Measurements from ENCODE around the gene TRAPPC4. TPM values are rescaled to one million over a fixed set of nuclear protein-coding genes. Genes with fewer than 3 reads are reported as not detected.
"Not testable (repeated sequence)": the region's sequence is repeated elsewhere in the genome, so short reads cannot be mapped to it uniquely, and the experiment has no call there.

Gene TRAPPC4
- total and polyA plus RNA-seq, 3 donors from 2014 or later, result 81.4 to 116 (median 108) TPM

DNA sequence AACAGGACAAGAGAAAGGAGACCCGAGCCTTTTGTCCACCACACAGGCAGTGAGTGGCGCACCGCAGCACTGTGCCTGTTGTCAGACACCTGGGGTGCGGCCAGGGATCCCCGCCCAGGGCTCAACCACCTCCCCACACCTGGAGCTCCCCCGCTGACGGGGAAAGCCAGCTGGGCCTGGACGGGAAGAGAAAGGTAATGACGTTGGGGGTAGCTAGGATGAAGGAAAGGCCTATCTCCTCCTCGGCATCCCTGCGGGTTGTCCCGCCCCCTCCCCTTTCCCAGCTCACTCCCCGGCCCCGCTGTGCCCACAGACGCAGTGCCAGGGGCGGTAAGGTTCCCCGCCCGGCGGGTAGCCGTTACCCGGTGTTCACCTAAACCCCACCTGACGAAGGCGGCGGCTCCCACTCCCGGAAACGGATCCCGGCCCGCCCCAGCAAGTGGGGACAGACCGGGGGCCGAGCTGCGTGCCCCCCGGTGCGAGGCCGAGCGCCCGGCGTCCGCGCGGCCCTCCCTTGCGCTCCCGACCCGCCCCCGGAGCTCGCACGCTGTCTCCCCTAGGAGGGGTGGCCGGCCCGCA lies 37.9 kb downstream of the TRAPPC4 start:
- Histone ChIP-seq H3K36me3 (ENCODE audit: low read depth, missing control alignments) (no peaks in the 10 kb centered on the region), H3K4me1 (peaks cover 12% of the 10 kb centered on the region), H3K4me3 (peak overlapping the region; percentile 90 to 96), H3K27me3 (no peaks in the 10 kb centered on the region), H3K27ac (peak overlapping the region; percentile 63 to 83), H3K9me3 (no peaks in the 10 kb centered on the region)
- intact Hi-C loops (cut with DNase I; ENCODE audit: low total_unique reads), result loop anchor here (5.0 kb wide), 1 partner anchor 41 kb away; a partner anchor contains a TSS
- peak; percentile 29 for DNase-seq
- TF ChIP-seq CTCF (IDR thresholded peaks at IDR 0.05) (no peak), POLR2A (IDR thresholded peaks at IDR 0.05) (no peak)
- 0 to 1% methylated on average over 8 to 29 of the region's 48 CpGs for WGBS, 2 donors

DNA sequence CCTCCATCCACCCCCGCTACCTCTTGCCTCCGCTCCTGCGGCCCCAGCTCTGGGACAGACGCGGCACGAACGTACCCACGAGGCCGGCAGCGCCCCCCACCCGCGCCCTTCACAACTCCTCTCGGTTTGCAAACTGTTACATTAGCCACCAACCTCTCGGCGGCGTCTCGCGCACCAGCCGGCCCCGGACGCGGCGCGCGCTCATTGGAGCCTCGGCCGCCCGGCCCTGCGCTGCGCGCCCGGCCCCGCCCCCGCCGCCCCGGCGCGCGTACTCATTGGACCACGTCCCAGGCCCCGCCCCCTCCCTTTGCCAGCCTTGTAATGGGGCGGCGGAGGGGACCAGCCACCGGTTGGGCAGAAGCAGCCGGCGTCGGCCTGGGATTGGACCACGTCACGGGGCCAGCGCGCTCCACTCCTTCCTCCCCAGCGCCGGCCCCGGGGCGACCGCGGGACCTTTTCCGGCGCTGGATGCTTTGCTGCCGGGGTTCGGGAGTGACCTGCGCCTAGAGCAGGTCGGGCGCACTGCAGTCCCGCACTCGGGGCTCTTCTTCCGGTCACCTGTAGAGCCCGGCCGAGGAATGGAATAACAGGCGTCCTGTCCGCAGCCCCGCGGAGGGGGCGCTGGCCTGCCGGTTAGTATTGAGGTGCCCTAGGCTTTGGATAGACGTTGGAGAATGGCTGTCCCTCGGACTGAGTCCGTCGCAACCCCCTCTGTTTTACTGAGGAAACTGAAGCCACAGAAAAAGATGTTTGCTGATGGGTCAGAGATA lies 38.6 kb downstream of the TRAPPC4 start, which contains the start of gene HYOU1:
Gene HYOU1 (minus strand): TSS at position 206 of the 770 bp plus-strand sequence. CDS start 1,045 bp downstream, outside the sequence.
- H3K4me3 ChIP-seq, result peak within 1 kb of the TSS; percentile 90 to 96
- H3K27me3 ChIP-seq, result no peaks in the 10 kb centered on the region
- intact Hi-C loops (cut with DNase I; ENCODE audit: low total_unique reads), result loop anchor here (5.0 kb wide), 1 partner anchor 40 kb away; a partner anchor contains a TSS
- H3K9me3 ChIP-seq, result no peaks in the 10 kb centered on the region
- H3K4me1 ChIP-seq, result peaks cover 12% of the 10 kb centered on the region
- 0 to 1% methylated on average over 8 to 68 of the region's 79 CpGs for WGBS, 2 donors
- TF ChIP-seq CTCF (IDR thresholded peaks at IDR 0.05) (peak in 1 of 3 experiments; percentile 10), POLR2A (IDR thresholded peaks at IDR 0.05) (peak; percentile 41)
- H3K27ac ChIP-seq, result peak within 1 kb of the TSS; percentile 77 to 83
- DNase-seq, result peak; percentile 98
- no peaks in the 10 kb centered on the region for H3K36me3 ChIP-seq (ENCODE audit: low read depth, missing control alignments)

DNA sequence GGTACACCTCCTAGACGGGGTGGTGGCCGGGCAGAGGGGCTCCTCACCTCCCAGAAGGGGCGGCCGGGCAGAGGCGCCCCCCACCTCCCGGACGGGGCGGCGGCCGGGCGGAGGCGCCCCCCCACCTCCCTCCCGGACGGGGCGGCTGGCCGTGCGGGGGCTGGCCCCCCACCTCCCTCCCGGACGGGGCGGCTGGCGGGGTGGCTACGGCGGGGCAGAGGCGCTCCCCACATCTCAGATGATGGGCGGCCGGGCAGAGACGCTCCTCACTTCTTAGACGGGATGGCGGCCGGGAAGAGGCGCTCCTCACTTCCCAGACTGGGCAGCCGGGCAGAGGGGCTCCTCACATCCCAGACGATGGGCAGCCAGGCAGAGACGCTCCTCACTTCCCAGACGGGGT lies 40.6 kb downstream of the TRAPPC4 start:
- not testable (repeated sequence) for H3K36me3 ChIP-seq (ENCODE audit: low read depth, missing control alignments); H3K27ac ChIP-seq; H3K9me3 ChIP-seq; H3K4me3 ChIP-seq; H3K27me3 ChIP-seq; DNase-seq
- WGBS, 2 donors, result 93% methylated on average over 26 of the region's 35 CpGs; no CpG with 5 or more reads in 1 of the 2 donors
- H3K4me1 ChIP-seq, result peaks cover 16% of the 10 kb centered on the region
- intact Hi-C loops (cut with DNase I; ENCODE audit: low total_unique reads), result loop anchor here (5.0 kb wide), 1 partner anchor 38 kb away; a partner anchor contains a TSS

GRCh38 chr11:119061256-119061655 lies 42.7 kb downstream of the TRAPPC4 start:
- Histone ChIP-seq H3K4me1 (peaks cover 12% of the 10 kb centered on the region), H3K9me3 (no peaks in the 10 kb centered on the region), H3K36me3 (ENCODE audit: low read depth, missing control alignments) (no peaks in the 10 kb centered on the region), H3K4me3 (no peak overlapping the region), H3K27ac (no peak overlapping the region), H3K27me3 (no peaks in the 10 kb centered on the region)
- 91 to 92% methylated on average over 3 of the region's 3 CpGs for WGBS, 2 donors
- no peak for DNase-seq
- intact Hi-C loops (cut with DNase I; ENCODE audit: low total_unique reads), result no loop called here
- no peak for TF ChIP-seq CTCF (IDR thresholded peaks at IDR 0.05)
- no peak for TF ChIP-seq POLR2A (IDR thresholded peaks at IDR 0.05)

GRCh38 chr11:119062779-119063178 lies 44.2 kb downstream of the TRAPPC4 start:
- intact Hi-C loops (cut with DNase I; ENCODE audit: low total_unique reads), result no loop called here
- 53 to 60% methylated on average over 5 of the region's 5 CpGs for WGBS, 2 donors
- TF ChIP-seq POLR2A (IDR thresholded peaks at IDR 0.05), result no peak
- TF ChIP-seq CTCF (IDR thresholded peaks at IDR 0.05), result no peak
- peaks cover 11% of the 10 kb centered on the region for H3K4me1 ChIP-seq
- H3K36me3 ChIP-seq (ENCODE audit: low read depth, missing control alignments), result no peaks in the 10 kb centered on the region
- H3K27ac ChIP-seq, result no peak overlapping the region
- no peak overlapping the region for H3K4me3 ChIP-seq
- no peaks in the 10 kb centered on the region for H3K27me3 ChIP-seq
- no peaks in the 10 kb centered on the region for H3K9me3 ChIP-seq
- DNase-seq, result peak; percentile 60

Data from testis (tissue), 3 donors.